ENCODE data around the gene TMA7. TPM values are rescaled to one million over a fixed set of nuclear protein-coding genes. Genes with fewer than 3 reads are reported as not detected.

The TMA7 gene
- total and polyA plus RNA-seq, 2 of the 13 experiments (the other 11 are each of a cell fraction or from before 2014, with no cell fraction given), result 100 to 486 TPM

- Histone ChIP-seq H3K9me3 (ENCODE audit: low read length) (no peaks in the 10 kb centered on the region), H3K36me3 (replicated peaks in 1 of 2; ENCODE audit: control insufficient read depth in 1 of 2, insufficient read depth in 2 of 2, low read length in 2 of 2) (peaks cover 18 to 31% of the 10 kb centered on the region in 2 experiments; a peak in 4 of 5 replicates), H3K4me2 (ENCODE audit: low read depth, low read length) (peak overlapping the region; percentile 100), H2AFZ (ENCODE audit: low read length) (no peak overlapping the region), H3K27me3 (ENCODE audit: control insufficient read depth in 1 of 2, insufficient read depth in 2 of 2, low read length in 2 of 2) (no peaks in the 10 kb centered on the region), H3K27ac (ENCODE audit: extremely low read length, insufficient read depth, low read length) (peak overlapping the region; percentile 99), H3K9ac (ENCODE audit: insufficient read depth, low read depth, low read length) (peak overlapping the region; percentile 96), H4K20me1 (ENCODE audit: insufficient read depth, low read length) (peaks cover 57% of the 10 kb centered on the region), H3K79me2 (ENCODE audit: insufficient read depth, low read length) (peaks cover 58% of the 10 kb centered on the region), H3K4me3 (replicated peaks in 1 of 3; ENCODE audit: insufficient read depth in 1 of 3, low read depth in 2 of 3, low read length in 3 of 3) (peak overlapping the region; percentile 79 to 93 (median 86)), H3K4me1 (ENCODE audit: insufficient read depth, low read length) (peaks cover 83% of the 10 kb centered on the region)
- ChIA-PET CTCF (ENCODE audit: low intra/inter-chr PET ratio, low total read pairs) (interaction anchor here (3.1 kb wide), 1 partner anchor 8 kb away, joined by 14 read pairs; no protein-coding TSS in a partner anchor), POLR2A (interaction anchor here (1.3 to 9.0 kb wide), 4 partner anchors 8 to 45 kb away, joined by 3 to 130 read pairs (median 16); partner anchors contain the start of genes CCDC51 and TMA7)
- intact Hi-C loops (cut with micrococcal nuclease; ENCODE audit: unreplicated experiment) (no loop called here), in situ Hi-C loops (cut with HindIII; ENCODE audit: extremely low pct_ligation_motif_present, low pct_unique_long_range_greater_than_20kb) (no loop called here)
- 16% methylated on average over 9 of the region's 9 CpGs for WGBS (ENCODE audit: low lambda C conversion rate)
- no peak for FAIRE-seq
- ATAC-seq, result no peak
- BruUV-seq (replicated peaks), result no TSS peak
- DNase-seq (ENCODE audit: low spot score), result no peak
- no peak for TF ChIP-seq ZSCAN31 (CRISPR knock-in tag; IDR thresholded peaks at IDR 0.05; ENCODE audit: low read depth)
- no peak for TF ChIP-seq HDAC1 (CRISPR knock-in tag; IDR thresholded peaks at IDR 0.05)
- TF ChIP-seq HNRNPL (IDR thresholded peaks at IDR 0.05; ENCODE audit: low read depth, low read length), result peak; percentile 86; the same call in 1 of the 2 replicates
- TF ChIP-seq HMGA1 (CRISPR knock-in tag; conservative IDR thresholded peaks at IDR 0.05), result no peak
- TF ChIP-seq ARID5B (CRISPR knock-in tag; IDR thresholded peaks at IDR 0.05), result no peak
- TF ChIP-seq NFRKB (IDR thresholded peaks at IDR 0.05), result no peak
- peak; percentile 42; the same call in 1 of the 2 replicates for TF ChIP-seq SALL1 (CRISPR knock-in tag; IDR thresholded peaks at IDR 0.05)
- TF ChIP-seq TRIM24 (CRISPR knock-in tag; IDR thresholded peaks at IDR 0.05), result no peak
- no peak for TF ChIP-seq MAZ (IDR thresholded peaks at IDR 0.05; ENCODE audit: borderline replicate concordance, low read depth, low read length)
- TF ChIP-seq MAZ (CRISPR knock-in tag; IDR thresholded peaks at IDR 0.05; ENCODE audit: low read depth), result 0 out of 2 replicates have a peak, but pooled peaks have one; percentile 4
- no peak for TF ChIP-seq TAF1 (CRISPR knock-in tag; IDR thresholded peaks at IDR 0.05)
- no peak for TF ChIP-seq NFE2 (CRISPR knock-in tag; IDR thresholded peaks at IDR 0.05)
- no peak for TF ChIP-seq MTA1 (CRISPR knock-in tag; IDR thresholded peaks at IDR 0.05; ENCODE audit: borderline replicate concordance)
- peak; percentile 19; the same call in 1 of the 2 replicates for TF ChIP-seq ZNF280B (CRISPR knock-in tag; IDR thresholded peaks at IDR 0.05; ENCODE audit: borderline replicate concordance)
- TF ChIP-seq RARA (CRISPR knock-in tag; IDR thresholded peaks at IDR 0.05), result no peak
- TF ChIP-seq PAF1 (CRISPR knock-in tag; IDR thresholded peaks at IDR 0.05), result peak; percentile 72; the same call in 1 of the 2 replicates
- TF ChIP-seq SP4 (CRISPR knock-in tag; IDR thresholded peaks at IDR 0.05), result no peak
- TF ChIP-seq POLR2G (IDR thresholded peaks at IDR 0.05; ENCODE audit: low read depth, low read length), result 0 out of 2 replicates have a peak, but pooled peaks have one; percentile 38
These were observed 12.5 kb upstream of the TMA7 start for GRCh38 chr3:48427630-48427962.
